HG03175 (cell line): ENCODE results near the gene FKBP7.
"Not testable (repeated sequence)": the region's sequence is repeated elsewhere in the genome, so short reads cannot be mapped to it uniquely, and the experiment has no call there.

Source experiments
- ATAC-seq: cut with Tn5 transposase; IDR thresholded peaks from one replicate; pipeline ENCODE4 v1.9.1; 2021; ENCODE audit warnings: mild to moderate bottlenecking, moderate library complexity; ENCODE audit not compliant: unreplicated experiment

Gene FKBP7

DNA sequence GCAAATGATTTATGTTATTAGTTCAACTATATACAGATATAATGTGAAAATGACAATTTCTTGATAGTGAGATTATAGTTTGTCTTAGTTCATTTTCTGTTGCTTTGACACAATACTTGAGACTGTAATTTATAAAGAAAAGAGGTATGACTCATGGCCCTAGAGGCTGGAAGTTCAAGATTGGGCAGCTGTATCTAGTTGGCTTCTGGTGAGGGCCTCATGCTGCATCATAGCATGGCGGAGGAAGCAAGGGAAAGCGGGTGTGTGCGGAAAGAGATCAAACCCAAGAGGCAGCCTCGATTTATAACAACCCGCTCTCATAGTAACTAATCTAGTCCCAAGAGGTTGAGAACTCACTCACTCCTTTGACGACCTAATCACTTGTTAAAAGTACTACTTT, 13.2 kb upstream of the FKBP7 start:
- ATAC-seq = no peak

- no peak for ATAC-seq
These were observed 7.0 kb upstream of the FKBP7 start for GRCh38 chr2:178485356-178485755.

DNA sequence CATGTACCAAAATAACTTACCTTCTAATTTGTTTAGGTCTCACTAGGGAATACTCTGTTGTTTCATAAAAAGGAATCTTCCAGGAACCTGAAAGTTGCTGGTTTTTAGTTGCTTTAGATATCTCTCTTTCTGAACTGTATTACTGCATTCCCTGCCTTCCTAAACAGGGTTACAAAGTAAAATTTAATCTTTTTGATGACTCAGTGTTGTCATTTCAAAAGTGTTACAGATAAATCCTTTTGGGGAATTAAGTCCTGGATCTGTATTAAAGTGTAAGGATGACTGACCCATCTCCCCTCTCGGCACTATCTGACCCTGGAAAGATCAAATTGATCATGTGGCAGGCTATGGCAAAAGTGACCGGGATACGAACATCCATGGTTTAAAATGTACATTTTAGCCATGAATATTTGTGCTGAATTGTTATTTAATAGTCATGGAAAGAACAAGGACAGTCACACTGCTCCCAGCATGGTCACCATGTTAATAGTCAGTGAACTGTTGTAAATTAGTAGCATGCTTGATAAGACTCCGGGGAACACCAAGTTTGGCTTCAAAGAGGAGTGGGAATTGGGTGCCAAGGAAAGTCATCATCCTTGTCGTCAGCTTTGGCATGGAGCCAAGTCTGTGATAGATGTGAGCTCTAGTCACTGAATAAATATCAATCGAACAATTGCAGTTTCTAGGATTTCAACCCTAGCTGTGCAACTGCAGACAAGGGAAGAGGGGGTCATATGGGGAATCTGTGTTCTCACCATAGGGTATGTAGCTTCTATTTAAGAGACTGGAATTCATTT, 6.0 kb upstream of the FKBP7 start:
- ATAC-seq = no peak

DNA sequence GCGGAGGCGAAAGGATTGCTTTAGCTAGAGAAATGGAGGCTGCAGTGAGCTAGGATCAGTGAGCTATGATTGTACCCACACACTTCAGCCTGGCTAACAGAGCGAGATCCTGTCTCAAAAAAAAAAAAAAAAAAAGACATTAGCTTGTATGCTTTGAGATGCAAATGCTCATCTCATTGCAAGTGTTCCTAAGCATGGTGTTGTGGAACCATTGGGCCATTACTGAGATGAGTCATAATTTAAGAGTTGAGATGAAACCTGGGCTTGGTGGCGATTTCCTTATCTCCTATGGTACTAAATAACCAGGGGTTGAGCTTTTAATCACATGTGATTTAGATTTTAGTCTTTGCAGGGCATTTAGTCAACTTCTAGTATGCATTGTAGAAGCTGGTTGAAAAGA, 4.0 kb upstream of the FKBP7 start:
- peak; percentile 40 for ATAC-seq

DNA sequence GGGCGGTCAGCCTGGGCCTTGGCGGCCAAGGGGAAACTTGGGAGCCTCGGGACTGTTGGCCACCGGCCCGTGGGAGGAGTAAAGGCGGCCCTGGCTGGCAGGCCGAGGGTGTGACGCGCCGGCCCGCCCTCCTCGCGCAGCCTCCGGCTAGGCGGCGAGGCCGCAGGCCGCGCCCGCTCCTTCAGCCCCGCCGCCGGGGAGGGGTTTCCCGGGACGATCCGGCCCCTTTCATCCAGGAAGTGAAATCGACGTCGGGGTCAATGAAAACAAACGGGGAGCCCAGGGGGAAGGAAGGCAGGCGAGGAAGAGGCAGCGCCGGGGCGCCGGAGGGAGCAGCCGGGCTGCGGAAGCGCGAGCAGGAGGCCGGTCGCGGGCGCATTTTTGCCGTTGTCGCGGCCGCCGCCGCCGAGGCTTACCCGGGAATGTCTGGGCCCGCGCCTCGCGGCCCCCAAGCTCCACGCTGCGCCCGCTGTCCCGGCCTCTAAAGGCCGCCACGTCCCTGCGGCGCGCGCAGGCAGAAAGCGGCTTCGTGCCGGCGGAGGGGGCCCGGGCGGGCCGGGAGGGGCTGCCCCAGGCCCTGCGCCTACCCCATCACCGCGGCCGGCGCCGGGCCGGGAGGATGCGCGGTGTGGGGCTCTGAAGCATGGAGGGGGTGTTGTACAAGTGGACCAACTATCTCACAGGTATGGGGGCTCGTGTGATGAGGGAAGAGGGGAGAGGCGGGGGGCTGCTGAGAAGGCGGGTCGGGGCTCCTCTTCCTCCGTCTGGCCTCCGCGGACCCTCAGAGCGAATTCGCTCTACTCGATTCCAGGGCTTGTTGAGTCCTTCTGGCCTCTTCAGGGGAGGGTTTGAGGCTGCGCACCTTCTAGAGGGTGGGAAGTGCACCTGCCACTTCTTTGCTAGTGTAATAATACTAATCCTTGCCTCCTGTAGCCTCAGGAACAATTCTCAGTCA, 2.1 kb upstream of the FKBP7 start, which contains the start of gene PLEKHA3:
PLEKHA3 (plus strand) TSS at position 231 of the 955 bp plus-strand sequence; CDS start at position 644, 413 bp downstream.
- peak; percentile 58 for ATAC-seq

GRCh38 chr2:178479758-178480226, 1.4 kb upstream of the FKBP7 start:
- ATAC-seq = no peak

- no peak for ATAC-seq
These were observed 846 bp upstream of the FKBP7 start for GRCh38 chr2:178479275-178479616.

GRCh38 chr2:178478130-178478438, 316 bp downstream of the FKBP7 start:
- no peak for ATAC-seq

- no peak for ATAC-seq
These were observed 814 bp downstream of the FKBP7 start for GRCh38 chr2:178477443-178478129.

GRCh38 chr2:178476477-178476876, 1.9 kb downstream of the FKBP7 start:
- no peak for ATAC-seq

- ATAC-seq = no peak
These were observed 3.8 kb downstream of the FKBP7 start for GRCh38 chr2:178474560-178474959.

- no peak for ATAC-seq
These were observed 4.5 kb downstream of the FKBP7 start for GRCh38 chr2:178473931-178474330.

DNA sequence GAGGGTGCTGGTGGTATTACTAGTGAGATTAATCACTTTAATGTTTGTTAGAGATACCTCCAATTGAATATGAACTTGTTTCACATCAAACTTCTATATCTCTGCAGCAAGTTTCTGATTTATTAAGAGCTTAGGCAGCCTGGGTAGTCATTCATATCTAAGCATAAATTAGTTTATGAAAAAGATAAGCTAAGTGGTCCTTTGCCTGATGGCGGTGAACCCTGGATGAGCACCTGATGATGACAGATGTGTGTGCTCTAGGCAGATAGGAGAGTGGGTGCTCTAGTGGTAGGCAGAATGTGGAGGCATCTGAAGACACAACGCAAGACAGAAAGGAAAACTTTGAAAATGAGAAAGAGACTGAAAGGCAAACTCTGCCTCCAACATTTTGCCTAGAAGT, 5.0 kb downstream of the FKBP7 start:
- no peak for ATAC-seq

GRCh38 chr2:178471313-178471712, 7.1 kb downstream of the FKBP7 start:
- ATAC-seq = not testable (repeated sequence)

DNA sequence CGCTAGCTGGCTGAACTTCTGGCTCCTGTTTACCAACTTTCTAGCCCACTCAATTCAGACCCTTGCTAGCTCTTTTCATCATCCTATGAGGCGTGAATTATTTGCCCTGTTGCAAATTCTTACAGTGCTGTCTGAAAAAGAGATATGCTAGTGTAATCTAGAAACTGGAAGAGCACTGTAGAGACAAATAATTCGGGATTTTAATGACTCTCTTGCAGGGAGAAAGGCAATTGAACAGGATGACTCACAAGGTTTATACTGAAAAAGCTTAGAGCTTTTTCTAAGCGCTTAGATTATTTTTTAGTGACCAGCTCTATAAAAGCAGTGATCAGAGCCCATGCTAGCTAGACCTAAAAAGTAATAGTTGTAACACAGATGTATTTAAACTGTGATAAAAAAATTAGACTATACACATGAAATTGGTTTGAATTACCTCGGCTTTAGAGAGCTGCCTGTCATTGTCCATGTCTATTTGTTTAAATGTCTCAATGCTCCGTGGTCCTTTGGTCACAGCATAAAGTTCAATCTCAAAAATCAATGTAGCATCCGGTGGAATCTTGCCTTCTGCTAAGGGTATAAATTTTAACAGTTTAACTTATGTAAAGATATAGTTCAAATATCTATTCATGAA, 9.1 kb downstream of the FKBP7 start:
- ATAC-seq = no peak

GRCh38 chr2:178457390-178457886, 21.0 kb downstream of the FKBP7 start:
- ATAC-seq = no peak

DNA sequence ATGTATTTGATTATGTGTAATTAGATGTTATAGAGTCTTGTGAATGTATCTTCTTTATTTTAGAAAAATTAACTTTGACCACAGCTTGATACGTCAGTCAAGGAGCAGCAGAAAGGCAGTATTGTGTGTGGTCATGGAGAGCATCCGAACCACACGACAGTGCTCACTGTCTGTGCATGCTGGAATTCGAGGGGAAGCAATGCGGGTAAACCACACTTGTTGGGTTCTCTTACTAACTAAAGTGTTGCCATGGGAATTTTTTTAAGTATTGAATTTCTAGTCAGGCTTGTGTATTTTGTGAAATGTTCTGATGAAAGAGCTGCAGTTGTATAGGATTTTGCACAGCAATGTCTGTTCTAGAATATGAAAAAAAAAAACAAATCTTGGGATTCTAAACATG, 22.5 kb downstream of the FKBP7 start:
- no peak for ATAC-seq

GRCh38 chr2:178452870-178453269, 25.5 kb downstream of the FKBP7 start:
- no peak for ATAC-seq

- no peak for ATAC-seq
These were observed 26.1 kb downstream of the FKBP7 start for GRCh38 chr2:178452334-178452733.

- peak; percentile 85 for ATAC-seq
These were observed 27.4 kb downstream of the FKBP7 start, which contains the start of the genes PJVK and PRKRA for GRCh38 chr2:178450774-178451525. TSS of gene PJVK (plus strand) at chr2:178451378. CDS start at chr2:178453410, 2,032 bp downstream. TSS of gene PRKRA (minus strand) at chr2:178451175. CDS start at chr2:178451030, 145 bp downstream.
